IPS-18a (cell line): ENCODE results near the gene TPRX1.
A peak's percentile ranks its signal among the peaks of the same experiment; 100 is the strongest.
"Not testable (repeated sequence)": the region's sequence is repeated elsewhere in the genome, so short reads cannot be mapped to it uniquely, and the experiment has no call there.

Experiments used
- H3K27ac ChIP-seq: one replicate; pipeline ENCODE4 v1.5.1; 2013; ENCODE audit warnings: low read length
- H3K27me3 ChIP-seq: one replicate; pipeline ENCODE4 v1.6.1; 2013; ENCODE audit warnings: mild to moderate bottlenecking, low read length; ENCODE audit not compliant: control insufficient read depth, insufficient read depth
- H3K36me3 ChIP-seq: one replicate; pipeline ENCODE4 v1.6.1; 2013; ENCODE audit warnings: low read depth, low read length; ENCODE audit not compliant: control insufficient read depth
- H3K4me1 ChIP-seq: one replicate; pipeline ENCODE4 v1.6.1; 2013; ENCODE audit warnings: low read depth, low read length; ENCODE audit not compliant: control insufficient read depth
- H3K4me3 ChIP-seq: one replicate; pipeline ENCODE4 v1.5.1; 2013; ENCODE audit warnings: low read length
- H3K9ac ChIP-seq: one replicate; pipeline ENCODE4 v1.6.1; 2013; ENCODE audit warnings: mild to moderate bottlenecking, low read length, moderate library complexity
- H3K9me3 ChIP-seq: one replicate; pipeline ENCODE4 v1.6.1; 2013; ENCODE audit warnings: low read depth, low read length; ENCODE audit not compliant: control insufficient read depth

TPRX1 gene

GRCh38 chr19:47804451-47804850 is at the start of gene TPRX1:
TSS of gene TPRX1 (minus strand) at chr19:47804551. CDS start at chr19:47804539, 12 bp downstream.
- not testable (repeated sequence) for H3K4me3 ChIP-seq, H3K9ac ChIP-seq, H3K4me1 ChIP-seq, H3K9me3 ChIP-seq, H3K36me3 ChIP-seq, H3K27me3 ChIP-seq, H3K27ac ChIP-seq

GRCh38 chr19:47853003-47853402 is 48.7 kb upstream of the TPRX1 start:
- Histone ChIP-seq H3K27ac (no peak overlapping the region), H3K27me3 (no peaks in the 10 kb centered on the region), H3K4me3 (no peak overlapping the region), H3K4me1 (peaks cover 18% of the 10 kb centered on the region), H3K36me3 (no peaks in the 10 kb centered on the region), H3K9ac (no peak overlapping the region), H3K9me3 (no peaks in the 10 kb centered on the region)

- peak overlapping the region; percentile 81 for H3K27ac ChIP-seq
- peaks cover 18% of the 10 kb centered on the region for H3K4me1 ChIP-seq
- H3K36me3 ChIP-seq, result no peaks in the 10 kb centered on the region
- H3K9me3 ChIP-seq, result no peaks in the 10 kb centered on the region
- peak overlapping the region; percentile 65 for H3K9ac ChIP-seq
- H3K27me3 ChIP-seq, result no peaks in the 10 kb centered on the region
- H3K4me3 ChIP-seq, result peak overlapping the region; percentile 56
Observed at GRCh38 chr19:47848823-47849473, 44.6 kb upstream of the TPRX1 start.

GRCh38 chr19:47848425-47848822 is 44.1 kb upstream of the TPRX1 start:
- H3K36me3 ChIP-seq, result no peaks in the 10 kb centered on the region
- peak overlapping the region; percentile 65 for H3K9ac ChIP-seq
- peak overlapping the region; percentile 64 for H3K27ac ChIP-seq
- no peaks in the 10 kb centered on the region for H3K27me3 ChIP-seq
- no peaks in the 10 kb centered on the region for H3K9me3 ChIP-seq
- H3K4me1 ChIP-seq, result peaks cover 18% of the 10 kb centered on the region
- peak overlapping the region; percentile 56 for H3K4me3 ChIP-seq

- no peaks in the 10 kb centered on the region for H3K36me3 ChIP-seq
- H3K9me3 ChIP-seq, result no peaks in the 10 kb centered on the region
- no peak overlapping the region for H3K27ac ChIP-seq
- H3K4me3 ChIP-seq, result no peak overlapping the region
- no peaks in the 10 kb centered on the region for H3K27me3 ChIP-seq
- H3K4me1 ChIP-seq, result peaks cover 4% of the 10 kb centered on the region
- H3K9ac ChIP-seq, result no peak overlapping the region
Observed at GRCh38 chr19:47842941-47843340, 38.6 kb upstream of the TPRX1 start.

- H3K9ac ChIP-seq, result no peak overlapping the region
- H3K4me1 ChIP-seq, result peaks cover 4% of the 10 kb centered on the region
- H3K27ac ChIP-seq, result no peak overlapping the region
- H3K27me3 ChIP-seq, result no peaks in the 10 kb centered on the region
- no peaks in the 10 kb centered on the region for H3K9me3 ChIP-seq
- no peak overlapping the region for H3K4me3 ChIP-seq
- H3K36me3 ChIP-seq, result no peaks in the 10 kb centered on the region
Observed at GRCh38 chr19:47839913-47840312, 35.6 kb upstream of the TPRX1 start.

GRCh38 chr19:47839411-47839810 is 35.1 kb upstream of the TPRX1 start:
- H3K9me3 ChIP-seq, result no peaks in the 10 kb centered on the region
- peaks cover 4% of the 10 kb centered on the region for H3K4me1 ChIP-seq
- no peaks in the 10 kb centered on the region for H3K36me3 ChIP-seq
- H3K4me3 ChIP-seq, result no peak overlapping the region
- no peak overlapping the region for H3K9ac ChIP-seq
- no peak overlapping the region for H3K27ac ChIP-seq
- H3K27me3 ChIP-seq, result no peaks in the 10 kb centered on the region

- no peak overlapping the region for H3K27ac ChIP-seq
- H3K4me3 ChIP-seq, result no peak overlapping the region
- no peak overlapping the region for H3K9ac ChIP-seq
- peaks cover 4% of the 10 kb centered on the region for H3K4me1 ChIP-seq
- H3K27me3 ChIP-seq, result no peaks in the 10 kb centered on the region
- no peaks in the 10 kb centered on the region for H3K9me3 ChIP-seq
- H3K36me3 ChIP-seq, result no peaks in the 10 kb centered on the region
Observed at GRCh38 chr19:47836038-47836437, 31.7 kb upstream of the TPRX1 start.

- no peak overlapping the region for H3K9ac ChIP-seq
- H3K36me3 ChIP-seq, result no peaks in the 10 kb centered on the region
- H3K27ac ChIP-seq, result no peak overlapping the region
- H3K4me3 ChIP-seq, result no peak overlapping the region
- no peaks in the 10 kb centered on the region for H3K27me3 ChIP-seq
- no peaks in the 10 kb centered on the region for H3K9me3 ChIP-seq
- peaks cover 5% of the 10 kb centered on the region for H3K4me1 ChIP-seq
Observed at GRCh38 chr19:47832723-47833122, 28.4 kb upstream of the TPRX1 start.

- H3K9me3 ChIP-seq, result no peaks in the 10 kb centered on the region
Observed at GRCh38 chr19:47826800-47827199, 22.4 kb upstream of the TPRX1 start.

GRCh38 chr19:47824396-47824795 is 20.0 kb upstream of the TPRX1 start:
- Histone ChIP-seq H3K4me1 (peaks cover 24% of the 10 kb centered on the region), H3K4me3 (no peak overlapping the region), H3K27ac (no peak overlapping the region), H3K9me3 (no peaks in the 10 kb centered on the region), H3K27me3 (no peaks in the 10 kb centered on the region), H3K36me3 (no peaks in the 10 kb centered on the region), H3K9ac (no peak overlapping the region)

More at GRCh38 chr19:47826800-47827199, 22.4 kb upstream of the TPRX1 start:
- peaks cover 5% of the 10 kb centered on the region for H3K4me1 ChIP-seq
- no peaks in the 10 kb centered on the region for H3K27me3 ChIP-seq
- no peak overlapping the region for H3K27ac ChIP-seq
- no peak overlapping the region for H3K9ac ChIP-seq
- H3K36me3 ChIP-seq, result no peaks in the 10 kb centered on the region
- no peak overlapping the region for H3K4me3 ChIP-seq

GRCh38 chr19:47821460-47822020 is 17.2 kb upstream of the TPRX1 start, which contains the start of gene CRX:
TSS of gene CRX (plus strand) at chr19:47821937. CDS start at chr19:47834444, 12,507 bp downstream.
- H3K27me3 ChIP-seq, result no peaks in the 10 kb centered on the region
- no peak within 1 kb of the TSS for H3K27ac ChIP-seq
- H3K4me3 ChIP-seq, result no peak within 1 kb of the TSS
- no peaks in the 10 kb centered on the region for H3K9me3 ChIP-seq
- H3K9ac ChIP-seq, result no peak within 1 kb of the TSS
- H3K36me3 ChIP-seq, result no peaks in the 10 kb centered on the region
- H3K4me1 ChIP-seq, result peaks cover 22% of the 10 kb centered on the region
